ENCODE data around the gene ARHGAP24.

DNA sequence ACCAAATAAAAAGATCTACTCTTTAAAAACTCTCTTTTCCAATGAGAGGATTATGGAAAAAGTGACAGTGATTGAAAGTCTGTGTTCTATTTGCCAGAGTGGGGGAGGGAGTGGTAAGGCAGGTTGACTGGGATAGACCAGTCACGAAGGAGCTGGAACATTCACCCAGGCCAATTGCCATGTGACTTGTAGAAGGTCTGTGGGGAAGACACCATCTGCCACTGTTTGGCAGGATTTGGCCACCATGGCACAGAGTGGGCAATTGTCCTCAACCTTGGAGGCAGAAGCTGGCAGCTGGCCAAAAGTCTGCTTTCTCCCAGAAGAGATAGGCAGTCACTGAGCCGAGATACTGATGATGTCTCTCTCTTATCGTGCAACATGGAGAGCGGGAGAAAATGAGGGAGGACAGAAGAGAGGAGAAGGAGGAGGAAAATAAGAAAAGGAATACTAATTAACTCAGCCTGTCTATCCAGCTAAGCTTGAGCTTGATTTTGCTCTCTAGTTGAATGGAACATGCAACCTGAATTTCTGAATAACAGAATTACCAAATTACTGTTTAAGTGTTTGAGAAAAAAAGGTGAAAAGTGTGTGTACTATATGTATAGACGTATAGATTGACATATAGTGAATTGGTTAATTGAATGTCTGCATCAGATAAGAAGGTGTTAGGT is 267.1 kb downstream of the ARHGAP24 start:
- TF ChIP-seq, protein P1, sequence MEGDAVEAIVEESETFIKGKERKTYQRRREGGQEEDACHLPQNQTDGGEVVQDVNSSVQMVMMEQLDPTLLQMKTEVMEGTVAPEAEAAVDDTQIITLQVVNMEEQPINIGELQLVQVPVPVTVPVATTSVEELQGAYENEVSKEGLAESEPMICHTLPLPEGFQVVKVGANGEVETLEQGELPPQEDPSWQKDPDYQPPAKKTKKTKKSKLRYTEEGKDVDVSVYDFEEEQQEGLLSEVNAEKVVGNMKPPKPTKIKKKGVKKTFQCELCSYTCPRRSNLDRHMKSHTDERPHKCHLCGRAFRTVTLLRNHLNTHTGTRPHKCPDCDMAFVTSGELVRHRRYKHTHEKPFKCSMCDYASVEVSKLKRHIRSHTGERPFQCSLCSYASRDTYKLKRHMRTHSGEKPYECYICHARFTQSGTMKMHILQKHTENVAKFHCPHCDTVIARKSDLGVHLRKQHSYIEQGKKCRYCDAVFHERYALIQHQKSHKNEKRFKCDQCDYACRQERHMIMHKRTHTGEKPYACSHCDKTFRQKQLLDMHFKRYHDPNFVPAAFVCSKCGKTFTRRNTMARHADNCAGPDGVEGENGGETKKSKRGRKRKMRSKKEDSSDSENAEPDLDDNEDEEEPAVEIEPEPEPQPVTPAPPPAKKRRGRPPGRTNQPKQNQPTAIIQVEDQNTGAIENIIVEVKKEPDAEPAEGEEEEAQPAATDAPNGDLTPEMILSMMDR (IDR thresholded peaks at IDR 0.05), result no peak
- TF ChIP-seq GATA2 (CRISPR knock-in tag; IDR thresholded peaks at IDR 0.05) (peak; percentile 72), EZH2phosphoT487 (IDR thresholded peaks at IDR 0.05; ENCODE audit: borderline replicate concordance, low read depth) (no peak)

Measured in SK-N-SH (cell line).